HFF-Myc (cell line): ENCODE results near the gene FLOT1.

ENCODE experiments used
- DNase-seq: peaks from one replicate; pipeline ENCODE4 v3.0.0-alpha.2; 2011; ENCODE audit warnings: low read depth; ENCODE audit errors: extremely low read depth
- H3K4me3 ChIP-seq: replicated peaks from 2 replicates; pipeline ENCODE4 v1.5.1; 2011; ENCODE audit warnings: low read depth, mild to moderate bottlenecking, control low read depth, low read length
- TF ChIP-seq, protein P1 (sequence below): IDR thresholded peaks from 2 replicates; pipeline ENCODE4 v1.5.1; 2012; ENCODE audit warnings: mild to moderate bottlenecking, low read depth, low read length, control low read depth; ENCODE audit errors: missing control alignments

The FLOT1 gene, protein sequence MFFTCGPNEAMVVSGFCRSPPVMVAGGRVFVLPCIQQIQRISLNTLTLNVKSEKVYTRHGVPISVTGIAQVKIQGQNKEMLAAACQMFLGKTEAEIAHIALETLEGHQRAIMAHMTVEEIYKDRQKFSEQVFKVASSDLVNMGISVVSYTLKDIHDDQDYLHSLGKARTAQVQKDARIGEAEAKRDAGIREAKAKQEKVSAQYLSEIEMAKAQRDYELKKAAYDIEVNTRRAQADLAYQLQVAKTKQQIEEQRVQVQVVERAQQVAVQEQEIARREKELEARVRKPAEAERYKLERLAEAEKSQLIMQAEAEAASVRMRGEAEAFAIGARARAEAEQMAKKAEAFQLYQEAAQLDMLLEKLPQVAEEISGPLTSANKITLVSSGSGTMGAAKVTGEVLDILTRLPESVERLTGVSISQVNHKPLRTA

DNA sequence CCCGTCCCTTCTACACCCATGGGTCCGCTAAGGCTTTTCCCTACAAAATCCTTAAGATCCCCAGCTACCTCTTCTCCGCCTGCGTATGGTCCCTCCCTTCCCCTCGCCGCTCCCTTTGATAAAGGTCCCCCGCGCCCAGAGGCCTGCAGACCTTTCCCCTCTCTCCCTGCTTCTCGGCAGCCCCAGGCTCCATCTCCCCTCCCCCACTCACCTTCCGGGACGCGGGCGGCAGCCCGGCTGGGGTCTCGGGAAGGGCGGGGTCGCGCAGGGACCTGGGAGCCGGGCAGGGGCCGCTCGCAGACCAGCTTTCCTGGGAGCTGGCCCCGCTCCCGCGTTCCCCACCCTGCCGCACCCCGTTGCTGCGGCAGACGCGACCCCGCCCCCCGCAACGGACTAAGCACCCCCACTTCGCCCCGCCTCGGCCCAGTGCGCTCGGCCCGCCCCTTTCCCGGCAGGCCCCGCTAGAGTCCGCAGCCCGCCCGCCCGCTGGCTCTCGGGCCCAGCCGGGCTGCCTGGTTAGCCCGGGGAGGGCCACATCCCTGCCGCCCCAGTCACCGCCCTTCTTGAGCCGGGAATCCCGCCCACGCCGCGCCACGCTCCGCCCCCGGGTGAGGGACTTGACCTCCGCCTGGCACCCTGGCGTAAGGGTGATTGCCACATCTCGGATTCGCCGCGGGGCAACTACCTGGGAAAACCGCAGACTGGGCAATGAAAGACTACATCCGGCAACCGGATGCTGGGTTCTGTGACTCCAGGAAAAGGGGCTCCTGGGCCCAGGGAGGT, at the start of gene FLOT1:
FLOT1 (minus strand) TSS at position 372 of the 783 bp plus-strand sequence. CDS start 498 bp downstream, outside the sequence.
- peak within 1 kb of the TSS; percentile 77 for H3K4me3 ChIP-seq
- TF ChIP-seq, protein P1, sequence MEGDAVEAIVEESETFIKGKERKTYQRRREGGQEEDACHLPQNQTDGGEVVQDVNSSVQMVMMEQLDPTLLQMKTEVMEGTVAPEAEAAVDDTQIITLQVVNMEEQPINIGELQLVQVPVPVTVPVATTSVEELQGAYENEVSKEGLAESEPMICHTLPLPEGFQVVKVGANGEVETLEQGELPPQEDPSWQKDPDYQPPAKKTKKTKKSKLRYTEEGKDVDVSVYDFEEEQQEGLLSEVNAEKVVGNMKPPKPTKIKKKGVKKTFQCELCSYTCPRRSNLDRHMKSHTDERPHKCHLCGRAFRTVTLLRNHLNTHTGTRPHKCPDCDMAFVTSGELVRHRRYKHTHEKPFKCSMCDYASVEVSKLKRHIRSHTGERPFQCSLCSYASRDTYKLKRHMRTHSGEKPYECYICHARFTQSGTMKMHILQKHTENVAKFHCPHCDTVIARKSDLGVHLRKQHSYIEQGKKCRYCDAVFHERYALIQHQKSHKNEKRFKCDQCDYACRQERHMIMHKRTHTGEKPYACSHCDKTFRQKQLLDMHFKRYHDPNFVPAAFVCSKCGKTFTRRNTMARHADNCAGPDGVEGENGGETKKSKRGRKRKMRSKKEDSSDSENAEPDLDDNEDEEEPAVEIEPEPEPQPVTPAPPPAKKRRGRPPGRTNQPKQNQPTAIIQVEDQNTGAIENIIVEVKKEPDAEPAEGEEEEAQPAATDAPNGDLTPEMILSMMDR = no peak
- DNase-seq = no peak

DNA sequence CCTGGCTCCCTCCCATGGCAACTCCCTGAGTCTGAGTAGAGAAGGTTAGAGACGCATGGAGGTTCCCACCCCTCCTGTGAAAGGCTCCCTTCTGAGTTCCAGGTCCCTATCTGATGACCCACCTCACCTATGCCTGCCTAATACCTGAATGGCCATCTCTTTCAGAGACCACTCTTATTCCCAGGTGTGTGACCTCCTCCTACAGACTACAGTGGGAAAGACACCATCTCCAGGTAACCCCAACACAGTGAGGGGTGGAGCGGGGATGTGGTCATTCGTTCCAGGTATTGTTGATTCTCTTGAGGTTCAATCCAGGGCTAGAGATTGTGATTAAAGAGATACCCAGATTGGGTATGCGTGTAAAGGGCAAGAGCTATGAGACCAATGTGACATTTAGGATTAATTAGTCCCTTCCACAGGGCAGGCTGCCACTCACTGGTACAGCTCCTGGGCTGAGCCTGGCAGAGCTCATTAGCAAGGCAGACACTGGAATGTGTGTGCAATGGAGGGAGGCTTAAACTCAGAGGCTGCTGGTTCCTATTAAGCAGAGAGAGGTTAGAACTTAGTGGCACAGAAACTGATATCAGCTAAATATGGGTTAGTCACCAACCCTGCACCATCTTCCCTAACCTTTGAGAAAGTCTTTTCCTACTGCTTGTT, 48.4 kb upstream of the FLOT1 start:
- no peak for DNase-seq
- no peak overlapping the region for H3K4me3 ChIP-seq
- TF ChIP-seq, protein P1 = no peak

DNA sequence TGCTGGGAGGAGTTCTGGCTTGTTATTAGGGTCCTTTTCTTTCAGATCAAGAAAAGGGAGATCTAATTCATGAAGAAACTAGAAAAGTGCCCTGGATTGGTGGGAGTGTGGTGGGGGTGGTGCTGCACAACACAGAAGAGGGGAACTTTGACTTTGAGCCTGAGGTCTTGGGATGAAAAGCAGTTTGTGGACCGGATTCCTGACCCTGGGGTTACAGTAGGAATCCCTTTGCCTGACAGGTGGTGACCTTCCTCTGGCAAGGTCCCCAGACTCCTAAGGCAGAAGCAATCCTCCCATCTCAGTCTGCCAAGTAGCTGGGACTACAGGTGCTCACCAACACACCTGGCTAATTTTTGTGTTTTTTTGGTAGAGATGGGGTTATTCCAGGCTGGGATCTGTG, 47.1 kb upstream of the FLOT1 start:
- TF ChIP-seq, protein P1 = no peak
- H3K4me3 ChIP-seq = no peak overlapping the region

DNA sequence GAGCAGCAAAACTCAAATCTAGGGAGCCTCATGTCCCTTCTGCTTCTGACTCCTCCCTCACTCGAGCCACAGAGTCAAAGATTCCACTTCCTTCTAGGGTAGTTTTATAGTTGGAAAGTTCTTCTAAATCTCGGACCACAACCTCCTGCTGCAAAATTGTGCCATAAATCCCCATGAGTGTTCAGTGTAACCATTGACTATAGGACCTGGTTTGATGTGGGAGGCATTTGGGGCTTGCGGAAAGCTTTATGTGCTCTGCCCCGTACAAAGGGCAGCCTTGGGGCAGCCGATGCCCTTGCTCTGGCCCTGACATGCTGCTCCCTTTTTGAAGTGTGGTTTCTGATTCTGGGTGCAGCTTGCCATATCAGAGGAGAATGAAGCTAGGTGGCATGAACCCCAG, 45.5 kb upstream of the FLOT1 start:
- no peak overlapping the region for H3K4me3 ChIP-seq
- TF ChIP-seq, protein P1 = no peak
- DNase-seq = peak; percentile 43

More for the DNA sequence above, 47.1 kb upstream of the FLOT1 start:
- DNase-seq = no peak

DNA sequence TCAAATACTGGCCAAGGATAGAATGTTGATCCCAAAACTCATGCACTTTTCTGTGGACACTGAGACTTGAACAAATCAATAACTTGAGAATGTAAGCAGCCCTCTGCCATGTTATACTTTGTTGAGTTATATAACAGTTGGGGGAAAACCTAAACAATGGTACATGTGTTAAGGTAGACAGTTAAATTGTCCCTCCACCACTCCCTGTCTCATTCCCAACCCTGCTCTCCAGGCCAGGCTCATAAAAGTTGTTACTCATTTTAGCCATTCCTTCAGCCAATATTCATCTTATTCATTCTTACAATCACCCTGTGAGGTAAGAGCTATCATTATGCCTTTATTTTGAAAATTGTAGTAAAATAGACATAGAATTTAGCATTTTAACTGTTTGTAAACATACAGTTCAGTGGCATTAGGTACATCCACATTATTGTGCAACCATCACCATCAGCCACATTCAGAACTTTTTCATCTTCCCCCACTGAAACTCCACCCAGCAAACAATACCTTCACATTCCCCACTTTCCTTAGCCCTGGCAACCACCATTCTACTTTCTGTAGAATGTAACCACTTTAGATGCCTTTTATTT, 40.0 kb upstream of the FLOT1 start:
- no peak overlapping the region for H3K4me3 ChIP-seq
- TF ChIP-seq, protein P1 = no peak
- no peak for DNase-seq

DNA sequence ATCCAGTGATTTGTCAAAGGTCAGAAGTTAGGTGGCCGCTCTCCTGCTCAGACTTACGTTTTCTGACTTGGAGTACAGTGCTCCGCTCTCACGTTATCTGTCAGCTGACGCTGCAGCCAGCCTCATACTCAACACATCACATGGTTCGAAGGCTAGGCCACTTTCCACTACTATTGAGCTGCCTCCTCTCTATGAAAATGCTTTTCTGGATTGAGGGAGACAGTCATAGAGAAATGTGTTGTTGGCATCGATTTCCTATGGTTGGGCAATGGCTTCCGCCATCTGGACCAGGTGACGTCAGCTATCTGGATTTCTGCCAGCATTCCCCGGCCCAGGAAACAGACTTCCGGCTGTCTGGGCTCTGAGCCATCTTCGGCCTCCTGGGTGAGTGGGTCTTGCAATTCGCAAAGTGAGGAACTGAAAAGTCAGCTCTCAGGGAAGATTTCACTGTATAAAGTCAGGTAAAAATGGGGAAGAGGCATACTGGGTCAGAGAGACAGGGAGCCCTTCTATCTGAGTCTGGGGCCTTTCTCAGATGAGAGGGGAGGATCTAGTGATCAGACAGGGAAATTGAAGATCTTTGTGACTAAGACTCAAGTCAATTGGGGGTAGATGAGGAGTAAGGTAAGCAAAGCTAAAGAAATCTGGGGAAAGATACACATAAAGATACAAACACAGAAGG, 39.4 kb upstream of the FLOT1 start:
- peak; percentile 99 for DNase-seq
- TF ChIP-seq, protein P1 = no peak
- 0 out of 2 replicates have a peak overlapping the region, but pooled peaks have one; percentile 2 for H3K4me3 ChIP-seq
